ENCODE measurements around the gene KLF2. TPM values are rescaled to one million over a fixed set of nuclear protein-coding genes. Genes with fewer than 3 reads are reported as not detected.

The KLF2 gene
- total RNA-seq, 4 donors from 2014 or later, result 16.5 to 139 (median 81.8) TPM

- Histone ChIP-seq H3K4me1 (no peaks in the 10 kb centered on the region), H3K4me3 (no peak overlapping the region), H3K27me3 (no peaks in the 10 kb centered on the region), H3K36me3 (no peaks in the 10 kb centered on the region), H3K27ac (no peak overlapping the region), H3K9me3 (no peaks in the 10 kb centered on the region)
- no peak for DNase-seq
- intact Hi-C loops (cut with DNase I; ENCODE audit: low total_unique reads), result no loop called here
- TF ChIP-seq, protein P1, sequence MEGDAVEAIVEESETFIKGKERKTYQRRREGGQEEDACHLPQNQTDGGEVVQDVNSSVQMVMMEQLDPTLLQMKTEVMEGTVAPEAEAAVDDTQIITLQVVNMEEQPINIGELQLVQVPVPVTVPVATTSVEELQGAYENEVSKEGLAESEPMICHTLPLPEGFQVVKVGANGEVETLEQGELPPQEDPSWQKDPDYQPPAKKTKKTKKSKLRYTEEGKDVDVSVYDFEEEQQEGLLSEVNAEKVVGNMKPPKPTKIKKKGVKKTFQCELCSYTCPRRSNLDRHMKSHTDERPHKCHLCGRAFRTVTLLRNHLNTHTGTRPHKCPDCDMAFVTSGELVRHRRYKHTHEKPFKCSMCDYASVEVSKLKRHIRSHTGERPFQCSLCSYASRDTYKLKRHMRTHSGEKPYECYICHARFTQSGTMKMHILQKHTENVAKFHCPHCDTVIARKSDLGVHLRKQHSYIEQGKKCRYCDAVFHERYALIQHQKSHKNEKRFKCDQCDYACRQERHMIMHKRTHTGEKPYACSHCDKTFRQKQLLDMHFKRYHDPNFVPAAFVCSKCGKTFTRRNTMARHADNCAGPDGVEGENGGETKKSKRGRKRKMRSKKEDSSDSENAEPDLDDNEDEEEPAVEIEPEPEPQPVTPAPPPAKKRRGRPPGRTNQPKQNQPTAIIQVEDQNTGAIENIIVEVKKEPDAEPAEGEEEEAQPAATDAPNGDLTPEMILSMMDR (IDR thresholded peaks at IDR 0.05), result no peak
- no peak for TF ChIP-seq POLR2A (IDR thresholded peaks at IDR 0.05)
Observed at GRCh38 chr19:16308081-16308480, 16.5 kb upstream of the KLF2 start.

DNA sequence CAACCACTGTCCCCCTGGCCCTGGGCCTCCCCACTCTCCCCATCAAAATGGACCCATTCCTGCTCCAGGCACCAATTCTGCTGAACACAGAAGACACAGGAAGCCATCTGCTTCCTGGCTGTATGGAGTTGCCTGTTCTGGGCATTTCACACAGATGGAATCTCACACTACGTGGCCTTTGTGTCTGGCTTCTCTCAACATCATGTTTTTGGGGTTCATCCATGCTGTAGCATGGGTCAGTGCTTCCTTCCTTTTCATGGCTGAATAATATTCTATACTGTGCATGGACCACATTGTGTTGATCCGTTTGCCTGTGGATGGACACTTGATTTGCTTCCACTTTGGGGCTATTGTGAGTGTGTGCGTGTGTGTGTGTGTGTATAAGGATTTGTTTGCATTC is 15.0 kb upstream of the KLF2 start:
- intact Hi-C loops (cut with DNase I; ENCODE audit: low total_unique reads), result no loop called here
- no peaks in the 10 kb centered on the region for H3K36me3 ChIP-seq
- H3K4me1 ChIP-seq, result no peaks in the 10 kb centered on the region
- no peaks in the 10 kb centered on the region for H3K9me3 ChIP-seq
- H3K27me3 ChIP-seq, result no peaks in the 10 kb centered on the region
- no peak for TF ChIP-seq POLR2A (IDR thresholded peaks at IDR 0.05)
- TF ChIP-seq, protein P1 (IDR thresholded peaks at IDR 0.05), result no peak
- no peak for DNase-seq
- H3K4me3 ChIP-seq, result no peak overlapping the region
- no peak overlapping the region for H3K27ac ChIP-seq

DNA sequence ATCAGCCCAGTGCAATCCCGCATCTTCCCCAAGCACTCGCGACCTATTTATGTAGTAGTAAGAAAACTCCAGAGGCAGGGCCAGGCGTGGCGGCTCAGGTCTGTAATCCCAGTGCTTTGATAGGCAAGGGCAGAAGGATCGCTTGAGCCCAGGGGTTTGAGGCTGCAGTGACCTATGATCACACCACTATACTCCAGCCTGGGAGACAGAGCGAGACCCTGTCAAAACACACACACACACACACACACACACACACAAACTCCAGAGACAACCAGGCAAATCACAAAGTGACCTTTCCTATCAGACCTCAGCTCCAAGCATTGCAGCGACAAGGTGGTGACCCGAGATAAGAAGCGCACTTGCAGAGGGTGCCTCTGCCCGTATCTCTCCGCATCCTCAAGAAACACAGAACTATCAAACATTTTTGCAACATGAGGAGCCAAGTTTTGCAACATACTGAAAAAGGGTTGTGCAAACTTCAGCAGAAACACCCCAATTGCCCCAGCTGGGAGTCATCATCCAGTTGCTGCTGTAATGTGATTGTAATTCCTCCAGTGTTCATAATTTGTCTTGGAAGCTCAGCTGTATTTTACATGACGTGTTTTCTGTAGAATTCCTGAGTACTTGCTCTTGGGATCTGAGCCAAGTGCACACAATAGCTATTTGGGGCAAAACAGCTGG is 8.7 kb upstream of the KLF2 start:
- intact Hi-C loops (cut with DNase I; ENCODE audit: low total_unique reads), result no loop called here
- Histone ChIP-seq H3K4me3 (no peak overlapping the region), H3K36me3 (no peaks in the 10 kb centered on the region), H3K27me3 (no peaks in the 10 kb centered on the region), H3K4me1 (no peaks in the 10 kb centered on the region), H3K27ac (peak overlapping the region; percentile 76 to 82), H3K9me3 (no peaks in the 10 kb centered on the region)
- no peak for TF ChIP-seq POLR2A (IDR thresholded peaks at IDR 0.05)
- TF ChIP-seq, protein P1 (IDR thresholded peaks at IDR 0.05), result no peak
- DNase-seq, result peak; percentile 79 to 89

DNA sequence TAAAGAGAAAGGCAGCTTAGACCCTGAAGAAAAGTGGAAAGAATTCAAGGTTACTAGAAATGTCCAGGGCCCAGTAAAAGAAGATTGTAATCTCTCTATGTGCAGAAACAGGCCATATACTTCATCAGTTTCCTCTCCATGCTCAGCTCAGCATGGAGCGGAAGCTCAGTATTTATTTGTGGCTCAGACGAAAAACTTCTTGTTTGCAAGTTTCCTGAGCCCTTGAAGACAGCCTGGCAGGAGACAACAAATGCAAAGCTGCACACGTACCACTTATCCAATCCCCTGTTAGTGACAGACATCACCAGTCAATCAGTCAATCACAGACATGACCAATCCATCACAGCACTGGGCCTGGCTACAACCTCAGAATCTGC is 8.1 kb upstream of the KLF2 start:
- TF ChIP-seq, protein P1 (IDR thresholded peaks at IDR 0.05), result no peak
- TF ChIP-seq POLR2A (IDR thresholded peaks at IDR 0.05), result no peak
- Histone ChIP-seq H3K36me3 (no peaks in the 10 kb centered on the region), H3K4me3 (no peak overlapping the region), H3K4me1 (no peaks in the 10 kb centered on the region), H3K9me3 (no peaks in the 10 kb centered on the region), H3K27me3 (no peaks in the 10 kb centered on the region), H3K27ac (peak overlapping the region; percentile 76 to 82)
- intact Hi-C loops (cut with DNase I; ENCODE audit: low total_unique reads), result no loop called here
- no peak for DNase-seq

DNA sequence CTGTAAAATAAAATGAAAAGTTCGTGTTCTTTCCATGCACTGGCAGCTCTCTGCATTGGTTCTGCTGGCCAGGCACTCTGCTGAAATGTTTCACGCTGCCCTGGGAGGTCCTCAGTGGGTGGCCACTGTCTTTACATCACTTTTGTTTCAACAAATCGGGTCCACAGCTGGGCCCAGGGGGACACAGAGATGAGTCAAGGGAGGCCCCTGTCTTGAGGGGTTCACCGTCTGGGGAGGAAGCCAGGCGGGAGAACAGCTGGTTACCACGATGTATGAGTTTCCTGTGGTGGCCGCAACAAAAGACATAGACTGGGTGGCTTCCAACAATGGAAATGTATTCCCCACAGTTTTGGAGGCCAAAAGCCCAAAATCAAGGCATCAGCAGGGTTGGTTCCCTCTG is 5.1 kb upstream of the KLF2 start:
- no peaks in the 10 kb centered on the region for H3K36me3 ChIP-seq
- no peaks in the 10 kb centered on the region for H3K9me3 ChIP-seq
- H3K27me3 ChIP-seq, result no peaks in the 10 kb centered on the region
- H3K4me1 ChIP-seq, result no peaks in the 10 kb centered on the region
- DNase-seq, result no peak
- H3K4me3 ChIP-seq, result no peak overlapping the region
- peak overlapping the region in 1 of 2 donors; percentile 16 for H3K27ac ChIP-seq
- TF ChIP-seq POLR2A (IDR thresholded peaks at IDR 0.05), result no peak
- TF ChIP-seq, protein P1 (IDR thresholded peaks at IDR 0.05), result no peak
- intact Hi-C loops (cut with DNase I; ENCODE audit: low total_unique reads), result no loop called here

Measured in uterus (tissue), 4 donors.